ENCODE results near the gene DPRX.

DNA sequence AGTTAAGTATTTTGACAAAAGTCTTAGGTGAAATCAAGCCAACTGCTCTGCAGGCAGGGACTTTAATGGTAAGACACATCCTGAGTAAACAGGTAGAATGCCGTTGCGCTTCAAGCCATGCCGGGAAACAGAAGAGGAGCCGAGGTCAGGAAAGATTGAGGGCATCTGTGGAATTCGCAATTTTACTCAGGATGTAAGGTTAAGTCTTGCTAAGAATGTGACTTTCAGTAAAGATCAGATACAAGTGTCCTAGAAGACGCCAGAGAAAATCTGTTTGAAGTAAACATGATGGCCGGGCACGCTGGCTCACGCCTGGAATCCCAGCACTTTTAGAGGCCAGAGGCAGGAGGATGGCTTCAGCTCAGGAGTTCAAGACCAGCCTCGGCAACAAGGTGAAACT lies 33.4 kb upstream of the DPRX start:
- TF ChIP-seq, protein P1, sequence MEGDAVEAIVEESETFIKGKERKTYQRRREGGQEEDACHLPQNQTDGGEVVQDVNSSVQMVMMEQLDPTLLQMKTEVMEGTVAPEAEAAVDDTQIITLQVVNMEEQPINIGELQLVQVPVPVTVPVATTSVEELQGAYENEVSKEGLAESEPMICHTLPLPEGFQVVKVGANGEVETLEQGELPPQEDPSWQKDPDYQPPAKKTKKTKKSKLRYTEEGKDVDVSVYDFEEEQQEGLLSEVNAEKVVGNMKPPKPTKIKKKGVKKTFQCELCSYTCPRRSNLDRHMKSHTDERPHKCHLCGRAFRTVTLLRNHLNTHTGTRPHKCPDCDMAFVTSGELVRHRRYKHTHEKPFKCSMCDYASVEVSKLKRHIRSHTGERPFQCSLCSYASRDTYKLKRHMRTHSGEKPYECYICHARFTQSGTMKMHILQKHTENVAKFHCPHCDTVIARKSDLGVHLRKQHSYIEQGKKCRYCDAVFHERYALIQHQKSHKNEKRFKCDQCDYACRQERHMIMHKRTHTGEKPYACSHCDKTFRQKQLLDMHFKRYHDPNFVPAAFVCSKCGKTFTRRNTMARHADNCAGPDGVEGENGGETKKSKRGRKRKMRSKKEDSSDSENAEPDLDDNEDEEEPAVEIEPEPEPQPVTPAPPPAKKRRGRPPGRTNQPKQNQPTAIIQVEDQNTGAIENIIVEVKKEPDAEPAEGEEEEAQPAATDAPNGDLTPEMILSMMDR (optimal IDR thresholded peaks at IDR 0.05 in 1 of 3, IDR thresholded peaks at IDR 0.05 in 1 of 3, conservative IDR thresholded peaks at IDR 0.05 in 1 of 3; ENCODE audit: extremely low read depth in 1 of 3, insufficient read depth in 2 of 3, low read length in 3 of 3) = no peak
- no peak for TF ChIP-seq EZH2 (IDR thresholded peaks at IDR 0.05; ENCODE audit: low read length)
